ENCODE measurements around the gene NPTX1.

NPTX1 gene

GRCh38 chr17:80453126-80453997, 23.0 kb downstream of the NPTX1 start:
- DNase-seq (ENCODE audit: low read depth) = no peak
- H3K4me3 ChIP-seq (ENCODE audit: low read depth, low read length) = peak overlapping the region; percentile 78
- TF ChIP-seq POLR2A (IDR thresholded peaks at IDR 0.05; ENCODE audit: extremely low read depth, insufficient read length) (no peak), MAX (IDR thresholded peaks at IDR 0.05; ENCODE audit: low read depth, low read length) (no peak), CTCF (IDR thresholded peaks at IDR 0.05; ENCODE audit: low read depth, low read length) (no peak), MYC (IDR thresholded peaks at IDR 0.05; ENCODE audit: low read depth, low read length) (no peak)

GRCh38 chr17:80452173-80452915, 24.1 kb downstream of the NPTX1 start:
- DNase-seq (ENCODE audit: low read depth) = no peak
- TF ChIP-seq MYC (IDR thresholded peaks at IDR 0.05; ENCODE audit: low read depth, low read length) (no peak), CTCF (IDR thresholded peaks at IDR 0.05; ENCODE audit: low read depth, low read length) (no peak)
- no peak overlapping the region for H3K4me3 ChIP-seq (ENCODE audit: low read depth, low read length)

GRCh38 chr17:80451104-80451775, 25.2 kb downstream of the NPTX1 start:
- H3K4me3 ChIP-seq (ENCODE audit: low read depth, low read length) = no peak overlapping the region
- TF ChIP-seq MYC (IDR thresholded peaks at IDR 0.05; ENCODE audit: low read depth, low read length) = no peak
- no peak for TF ChIP-seq MAX (IDR thresholded peaks at IDR 0.05; ENCODE audit: low read depth, low read length)
- no peak for TF ChIP-seq POLR2A (IDR thresholded peaks at IDR 0.05; ENCODE audit: extremely low read depth, insufficient read length)
- no peak for TF ChIP-seq CTCF (IDR thresholded peaks at IDR 0.05; ENCODE audit: low read depth, low read length)
- no peak for DNase-seq (ENCODE audit: low read depth)

GRCh38 chr17:80449930-80450576, 26.4 kb downstream of the NPTX1 start:
- no peak overlapping the region for H3K4me3 ChIP-seq (ENCODE audit: low read depth, low read length)
- no peak for TF ChIP-seq POLR2A (IDR thresholded peaks at IDR 0.05; ENCODE audit: extremely low read depth, insufficient read length)
- TF ChIP-seq MYC (IDR thresholded peaks at IDR 0.05; ENCODE audit: low read depth, low read length) = no peak
- no peak for TF ChIP-seq CTCF (IDR thresholded peaks at IDR 0.05; ENCODE audit: low read depth, low read length)
- no peak for TF ChIP-seq MAX (IDR thresholded peaks at IDR 0.05; ENCODE audit: low read depth, low read length)
- no peak for DNase-seq (ENCODE audit: low read depth)

- no peak for DNase-seq (ENCODE audit: low read depth)
- TF ChIP-seq POLR2A (IDR thresholded peaks at IDR 0.05; ENCODE audit: extremely low read depth, insufficient read length) (no peak), CTCF (IDR thresholded peaks at IDR 0.05; ENCODE audit: low read depth, low read length) (no peak), MYC (IDR thresholded peaks at IDR 0.05; ENCODE audit: low read depth, low read length) (no peak), MAX (IDR thresholded peaks at IDR 0.05; ENCODE audit: low read depth, low read length) (no peak)
- H3K4me3 ChIP-seq (ENCODE audit: low read depth, low read length) = no peak overlapping the region
Observed at GRCh38 chr17:80449194-80449929, 27.0 kb downstream of the NPTX1 start.
